Measurements from ENCODE around the gene TMIGD3. TPM values are rescaled to one million over a fixed set of nuclear protein-coding genes. Genes with fewer than 3 reads are reported as not detected.
A peak's percentile ranks its signal among the peaks of the same experiment; 100 is the strongest.

Gene TMIGD3
- total RNA-seq, 1 donor from 2014 or later = 0.64 TPM

- no peak for ATAC-seq
- no peak for DNase-seq
- intact Hi-C loops (cut with micrococcal nuclease) = loop anchor here (10.0 kb wide), 1 partner anchor 282 kb away; no protein-coding TSS in a partner anchor
These were observed 20.3 kb downstream of the TMIGD3 start for GRCh38 chr1:111483166-111483565.

- peak; percentile 85 for DNase-seq
- intact Hi-C loops (cut with micrococcal nuclease) = loop anchor here (10.0 kb wide), 1 partner anchor 283 kb away; no protein-coding TSS in a partner anchor
- ATAC-seq = peak; percentile 95
These were observed 21.8 kb downstream of the TMIGD3 start for GRCh38 chr1:111481387-111482221.

- ATAC-seq = no peak
- intact Hi-C loops (cut with micrococcal nuclease) = loop anchor here (10.0 kb wide), 1 partner anchor 284 kb away; no protein-coding TSS in a partner anchor
- DNase-seq = no peak
These were observed 22.8 kb downstream of the TMIGD3 start for GRCh38 chr1:111480674-111481073.

GRCh38 chr1:111476761-111477309, 26.6 kb downstream of the TMIGD3 start:
- no peak for DNase-seq
- ATAC-seq = no peak
- intact Hi-C loops (cut with micrococcal nuclease) = no loop called here

GRCh38 chr1:111476214-111476613, 27.2 kb downstream of the TMIGD3 start:
- DNase-seq (no peak), ATAC-seq (no peak)
- intact Hi-C loops (cut with micrococcal nuclease) = no loop called here

GRCh38 chr1:111475701-111476100, 27.7 kb downstream of the TMIGD3 start:
- peak; percentile 19 for ATAC-seq
- no peak for DNase-seq
- intact Hi-C loops (cut with micrococcal nuclease) = no loop called here

- ATAC-seq (peak; percentile 44), DNase-seq (no peak)
- intact Hi-C loops (cut with micrococcal nuclease) = no loop called here
These were observed 28.9 kb downstream of the TMIGD3 start for GRCh38 chr1:111474521-111474920.

GRCh38 chr1:111474106-111474505, 29.3 kb downstream of the TMIGD3 start:
- intact Hi-C loops (cut with micrococcal nuclease) = no loop called here
- ATAC-seq (peak; percentile 28), DNase-seq (no peak)

GRCh38 chr1:111471538-111471937, 31.9 kb downstream of the TMIGD3 start:
- DNase-seq = no peak
- intact Hi-C loops (cut with micrococcal nuclease) = no loop called here
- ATAC-seq = no peak

- intact Hi-C loops (cut with micrococcal nuclease) = no loop called here
These were observed 32.4 kb downstream of the TMIGD3 start for GRCh38 chr1:111471012-111471411.

GRCh38 chr1:111470596-111470995, 32.8 kb downstream of the TMIGD3 start:
- ATAC-seq (no peak), DNase-seq (no peak)
- intact Hi-C loops (cut with micrococcal nuclease) = no loop called here

More at GRCh38 chr1:111471012-111471411, 32.4 kb downstream of the TMIGD3 start:
- DNase-seq = peak; percentile 36
- ATAC-seq = peak; percentile 56

- intact Hi-C loops (cut with micrococcal nuclease) = no loop called here
- ATAC-seq = no peak
- DNase-seq = no peak
These were observed 33.9 kb downstream of the TMIGD3 start for GRCh38 chr1:111469539-111469938.

- ATAC-seq (no peak), DNase-seq (no peak)
- intact Hi-C loops (cut with micrococcal nuclease) = no loop called here
These were observed 34.7 kb downstream of the TMIGD3 start for GRCh38 chr1:111468717-111469100.

- intact Hi-C loops (cut with micrococcal nuclease) = no loop called here
- ATAC-seq (peak; percentile 70), DNase-seq (no peak)
These were observed 35.3 kb downstream of the TMIGD3 start for GRCh38 chr1:111467865-111468716.

- ATAC-seq = no peak
- DNase-seq = no peak
- intact Hi-C loops (cut with micrococcal nuclease) = no loop called here
These were observed 37.0 kb downstream of the TMIGD3 start for GRCh38 chr1:111466480-111466879.

GRCh38 chr1:111465754-111466153, 37.7 kb downstream of the TMIGD3 start:
- DNase-seq (no peak), ATAC-seq (no peak)
- intact Hi-C loops (cut with micrococcal nuclease) = no loop called here

- intact Hi-C loops (cut with micrococcal nuclease) = no loop called here
- no peak for DNase-seq
- peak; percentile 18 for ATAC-seq
These were observed 40.3 kb downstream of the TMIGD3 start for GRCh38 chr1:111463029-111463683.

GRCh38 chr1:111462370-111463028, 40.9 kb downstream of the TMIGD3 start:
- ATAC-seq (peak; percentile 9), DNase-seq (no peak)
- intact Hi-C loops (cut with micrococcal nuclease) = no loop called here

GRCh38 chr1:111461765-111462164, 41.7 kb downstream of the TMIGD3 start:
- DNase-seq = no peak
- intact Hi-C loops (cut with micrococcal nuclease) = no loop called here
- no peak for ATAC-seq

Data from left ventricle myocardium superior (tissue), 1 donor.